Vagina (tissue), 2 donors: ENCODE data around the gene CD86.
"Not testable (repeated sequence)": the region's sequence is repeated elsewhere in the genome, so short reads cannot be mapped to it uniquely, and the experiment has no call there.

Experiments used
- CTCF ChIP-seq, 3 experiments: fragments of 450-650 bp in 2 of 3; fragments of 200-600 bp in 1 of 3; sonication (generic) in 1 of 3; IDR thresholded peaks; one replicate each; pipeline ENCODE4 v1.5.1; 2017 to 2019; ENCODE audit warnings: antibody characterized with exemption in 3 of 3, mild to moderate bottlenecking in 2 of 3, moderate library complexity in 2 of 3
- POLR2A ChIP-seq, 2 donors: fragments of 450-650 bp; IDR thresholded peaks; one replicate each; pipeline ENCODE4 v1.6.1; 2017; ENCODE audit warnings: antibody characterized with exemption in 2 of 2, mild to moderate bottlenecking in 2 of 2, moderate library complexity in 2 of 2

- TF ChIP-seq CTCF, POLR2A (IDR thresholded peaks at IDR 0.05): not testable (repeated sequence)
Observed at GRCh38 chr3:122164983-122165382, 109.8 kb downstream of the CD86 start.
